ENCODE data around the gene RABL3. TPM values are rescaled to one million over a fixed set of nuclear protein-coding genes. Genes with fewer than 3 reads are reported as not detected.

RABL3 gene
- total and polyA plus RNA-seq, 2 of the 13 experiments (the other 11 are each of a cell fraction or from before 2014, with no cell fraction given), result 4.8 to 31.9 TPM

- Histone ChIP-seq H3K9ac (ENCODE audit: insufficient read depth, low read depth, low read length) (peak overlapping the region; percentile 100), H3K4me1 (ENCODE audit: insufficient read depth, low read length) (peaks cover 66% of the 10 kb centered on the region), H3K27me3 (ENCODE audit: control insufficient read depth in 1 of 2, insufficient read depth in 2 of 2, low read length in 2 of 2) (no peaks in the 10 kb centered on the region; a peak in 1 of 5 replicates), H2AFZ (ENCODE audit: low read length) (no peak overlapping the region), H3K4me3 (replicated peaks in 1 of 3; ENCODE audit: insufficient read depth in 1 of 3, low read depth in 2 of 3, low read length in 3 of 3) (peak overlapping the region; percentile 82 to 90 (median 82)), H3K36me3 (replicated peaks in 1 of 2; ENCODE audit: control insufficient read depth in 1 of 2, insufficient read depth in 2 of 2, low read length in 2 of 2) (peaks cover 3 to 7% of the 10 kb centered on the region in 2 experiments), H3K27ac (ENCODE audit: extremely low read length, insufficient read depth, low read length) (peak overlapping the region; percentile 99), H3K79me2 (ENCODE audit: insufficient read depth, low read length) (peaks cover 61% of the 10 kb centered on the region), H3K9me3 (ENCODE audit: low read length) (no peaks in the 10 kb centered on the region), H4K20me1 (ENCODE audit: insufficient read depth, low read length) (peaks cover 18% of the 10 kb centered on the region), H3K4me2 (ENCODE audit: low read depth, low read length) (peak overlapping the region; percentile 94)
- DNase-seq (ENCODE audit: low spot score) (no peak), ATAC-seq (no peak), FAIRE-seq (no peak)
- BruUV-seq (replicated peaks), result no TSS peak
- 0% methylated on average over 1 of the region's 2 CpGs for WGBS (ENCODE audit: low lambda C conversion rate)
- in situ Hi-C loops (cut with HindIII; ENCODE audit: extremely low pct_ligation_motif_present, low pct_unique_long_range_greater_than_20kb) (no loop called here), intact Hi-C loops (cut with micrococcal nuclease; ENCODE audit: unreplicated experiment) (no loop called here)
- ChIA-PET POLR2A (interaction anchor here (1.4 to 3.4 kb wide), 4 partner anchors 13 to 586 kb away, joined by 5 to 33 read pairs (median 11); partner anchors contain the start of genes GTF2E1, NDUFB4 and RABL3), CTCF (ENCODE audit: low intra/inter-chr PET ratio, low total read pairs) (no interaction called here)
- no peak for TF ChIP-seq SRSF9 (IDR thresholded peaks at IDR 0.05; ENCODE audit: borderline replicate concordance, insufficient read depth, low read depth, low read length, poor library complexity, severe bottlenecking)
- TF ChIP-seq ZBTB44 (CRISPR knock-in tag; IDR thresholded peaks at IDR 0.05), result no peak
- no peak for TF ChIP-seq ZNF670 (CRISPR knock-in tag; IDR thresholded peaks at IDR 0.05; ENCODE audit: borderline replicate concordance)
- no peak for TF ChIP-seq MNT (IDR thresholded peaks at IDR 0.05)
- TF ChIP-seq KMT2B (CRISPR knock-in tag; IDR thresholded peaks at IDR 0.05), result no peak
- TF ChIP-seq ZNF644 (CRISPR knock-in tag; IDR thresholded peaks at IDR 0.05; ENCODE audit: low read depth), result no peak
- no peak for TF ChIP-seq CREB3 (CRISPR knock-in tag; IDR thresholded peaks at IDR 0.05)
- TF ChIP-seq ZMAT5 (CRISPR knock-in tag; IDR thresholded peaks at IDR 0.05; ENCODE audit: borderline replicate concordance, low read depth), result no peak
- TF ChIP-seq ATAD3A (CRISPR knock-in tag; IDR thresholded peaks at IDR 0.05), result no peak
- peak; percentile 62; the same call in 1 of the 2 replicates for TF ChIP-seq AFF4 (CRISPR knock-in tag; IDR thresholded peaks at IDR 0.05)
- no peak for TF ChIP-seq ZNF552 (CRISPR knock-in tag; IDR thresholded peaks at IDR 0.05; ENCODE audit: borderline replicate concordance)
- no peak for TF ChIP-seq PCBP1 (IDR thresholded peaks at IDR 0.05; ENCODE audit: borderline replicate concordance, low read depth, low read length)
Observed at GRCh38 chr3:120681018-120681417, 61.3 kb downstream of the RABL3 start.

Measured in HepG2 (cell line).